Neuronal stem cell (in vitro differentiated cells): ENCODE data around the gene HIVEP2.

Experiments used
- DNase-seq: peaks from one replicate; pipeline ENCODE4 v3.0.0-alpha.2; 2013; ENCODE audit warnings: low spot score
- H2AFZ ChIP-seq: one replicate; pipeline ENCODE4 v1.6.1; 2013; ENCODE audit warnings: mild to moderate bottlenecking, low read length, inconsistent platforms
- H2AK5ac ChIP-seq: 2 replicates; pipeline ENCODE4 v1.6.1; 2013; ENCODE audit warnings: low read depth, mild to moderate bottlenecking, inconsistent platforms, low read length, moderate library complexity, mixed read lengths
- H2BK120ac ChIP-seq: 2 replicates; pipeline ENCODE4 v1.6.1; 2013; ENCODE audit warnings: low read depth, mild to moderate bottlenecking, inconsistent platforms, low read length, moderate library complexity, mixed read lengths
- H2BK12ac ChIP-seq: one replicate; pipeline ENCODE4 v1.6.1; 2013; ENCODE audit warnings: low read length, inconsistent platforms
- H2BK15ac ChIP-seq: 2 replicates; pipeline ENCODE4 v1.6.1; 2013; ENCODE audit warnings: mild to moderate bottlenecking, low read length, inconsistent platforms, mixed read lengths
- H2BK5ac ChIP-seq: one replicate; pipeline ENCODE4 v1.6.1; 2013; ENCODE audit warnings: inconsistent platforms, mild to moderate bottlenecking, low read length, moderate library complexity
- H3K14ac ChIP-seq: one replicate; pipeline ENCODE4 v1.6.1; 2013; ENCODE audit warnings: low read length, inconsistent platforms
- H3K18ac ChIP-seq: 2 replicates; pipeline ENCODE4 v1.6.1; 2013; ENCODE audit warnings: low read length, inconsistent platforms
- H3K23ac ChIP-seq: 2 replicates; pipeline ENCODE4 v1.6.1; 2013; ENCODE audit warnings: low read depth, mild to moderate bottlenecking, mixed read lengths, low read length, inconsistent platforms; ENCODE audit not compliant: poor library complexity
- H3K27ac ChIP-seq: replicated peaks from 3 replicates; pipeline ENCODE4 v1.5.1; 2013; ENCODE audit warnings: low read length, inconsistent platforms
- H3K27me3 ChIP-seq, 3 experiments: 2 replicates each; pipeline ENCODE4 v1.6.1; 2013; ENCODE audit warnings: low read length in 3 of 3, mild to moderate bottlenecking in 2 of 3, inconsistent platforms in 1 of 3, low read depth in 1 of 3, mixed read lengths in 1 of 3, moderate library complexity in 1 of 3; ENCODE audit not compliant: control insufficient read depth in 3 of 3, insufficient read depth in 3 of 3
- H3K36me3 ChIP-seq, 2 donors: replicated peaks in 1 of 2; 2 replicates each; pipeline ENCODE4 v1.6.1; 2013; ENCODE audit warnings: low read length in 2 of 2; ENCODE audit not compliant: control insufficient read depth in 2 of 2, insufficient read depth in 2 of 2
- H3K4ac ChIP-seq: 2 replicates; pipeline ENCODE4 v1.6.1; 2013; ENCODE audit warnings: inconsistent platforms, mild to moderate bottlenecking, low read length, moderate library complexity
- H3K4me1 ChIP-seq, 2 donors: 1 replicate in 1 of 2; 2 replicates in 1 of 2; pipeline ENCODE4 v1.6.1; 2013; ENCODE audit warnings: low read length in 2 of 2, low read depth in 1 of 2; ENCODE audit not compliant: control insufficient read depth in 2 of 2, insufficient read depth in 1 of 2
- H3K4me2 ChIP-seq: one replicate; pipeline ENCODE4 v1.6.1; 2013; ENCODE audit warnings: mild to moderate bottlenecking, low read length, inconsistent platforms; ENCODE audit not compliant: insufficient read depth, poor library complexity, severe bottlenecking
- H3K4me3 ChIP-seq, 2 donors: 2 replicates each; pipeline ENCODE4 v1.5.1; 2013; ENCODE audit warnings: low read length in 2 of 2, mild to moderate bottlenecking in 2 of 2, inconsistent platforms in 1 of 2, moderate library complexity in 1 of 2
- H3K79me1 ChIP-seq: one replicate; pipeline ENCODE4 v1.6.1; 2013; ENCODE audit warnings: low read depth, mild to moderate bottlenecking, inconsistent platforms, low read length, moderate library complexity
- H3K9ac ChIP-seq: one replicate; pipeline ENCODE4 v1.6.1; 2013; ENCODE audit warnings: mild to moderate bottlenecking, low read depth, low read length, inconsistent platforms; ENCODE audit not compliant: poor library complexity
- H3K9me3 ChIP-seq, 2 donors: replicated peaks in 1 of 2; 2 replicates each; pipeline versions ENCODE3 to v1.6.1; 2013; ENCODE audit warnings: low read length in 2 of 2, mild to moderate bottlenecking in 2 of 2, inconsistent platforms in 1 of 2, low read depth in 1 of 2, mixed read lengths in 1 of 2, moderate library complexity in 1 of 2; ENCODE audit not compliant: control insufficient read depth in 2 of 2, insufficient read depth in 1 of 2
- H4K8ac ChIP-seq: one replicate; pipeline ENCODE4 v1.6.1; 2013; ENCODE audit warnings: low read depth, mild to moderate bottlenecking, inconsistent platforms, low read length, moderate library complexity
- H4K91ac ChIP-seq: one replicate; pipeline ENCODE4 v1.6.1; 2013; ENCODE audit warnings: low read length, low read depth, mild to moderate bottlenecking, inconsistent platforms; ENCODE audit not compliant: poor library complexity
- WGBS, 2 donors: extraction: QIAGEN DNeasy Blood & Tissue Kit; methylation state at CpG; one replicate each; pipeline ENCODE4 v1.1.7; 2013; ENCODE audit warnings: missing lambda C conversion rate in 2 of 2, mixed read lengths in 1 of 2; ENCODE audit not compliant: insufficient read length in 2 of 2, insufficient replicate concordance in 1 of 2; ENCODE audit errors: extremely low coverage in 2 of 2; 5-methylcytosine and 5-hydroxymethylcytosine counted together

The HIVEP2 gene

DNA sequence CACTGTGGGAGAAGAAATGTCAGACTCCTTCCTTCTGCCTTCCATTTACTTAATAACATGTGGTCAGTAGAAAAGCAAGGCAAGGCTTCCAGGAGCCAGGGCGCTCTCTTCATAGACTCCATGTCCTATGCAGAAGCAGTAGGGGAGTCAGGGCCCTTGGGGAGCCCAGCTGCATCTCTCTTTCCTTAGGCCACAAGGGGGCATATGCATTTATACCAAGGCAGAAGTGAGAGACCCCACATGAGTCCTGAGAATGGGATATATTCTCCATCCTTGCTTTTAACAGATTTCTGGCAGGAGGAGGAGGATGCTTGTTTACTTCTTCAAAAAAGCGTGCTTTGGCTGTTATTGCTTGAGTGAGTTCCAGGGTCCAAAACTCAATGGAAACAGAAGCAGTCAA lies 198.5 kb downstream of the HIVEP2 start:
- peak; percentile 35 for DNase-seq
- Histone ChIP-seq H3K4me2 (no peak overlapping the region), H3K36me3 (no peaks in the 10 kb centered on the region), H2AK5ac (no peak overlapping the region), H4K91ac (no peak overlapping the region), H3K4ac (no peak overlapping the region), H3K27me3 (no peaks in the 10 kb centered on the region), H3K4me3 (no peak overlapping the region), H4K8ac (no peak overlapping the region), H2BK15ac (no peak overlapping the region), H2BK120ac (no peak overlapping the region), H3K9me3 (no peaks in the 10 kb centered on the region), H3K4me1 (peaks cover 0 to 2% of the 10 kb centered on the region in 2 donors), H2AFZ (no peak overlapping the region), H3K14ac (no peak overlapping the region), H2BK12ac (no peak overlapping the region), H3K18ac (no peak overlapping the region), H3K79me1 (no peaks in the 10 kb centered on the region), H3K23ac (no peak overlapping the region), H2BK5ac (no peak overlapping the region), H3K27ac (no peak overlapping the region), H3K9ac (no peak overlapping the region)
- WGBS, 2 donors: no CpG with 5 or more reads among the region's 2 CpGs

- H3K27ac ChIP-seq: no peak overlapping the region
- no peaks in the 10 kb centered on the region for H3K27me3 ChIP-seq
- H3K36me3 ChIP-seq: no peaks in the 10 kb centered on the region
- H3K4me1 ChIP-seq: peaks cover 0 to 2% of the 10 kb centered on the region in 2 donors
- no peak overlapping the region for H2AK5ac ChIP-seq
- H3K23ac ChIP-seq: no peak overlapping the region
- no peak overlapping the region for H3K18ac ChIP-seq
- H2BK120ac ChIP-seq: no peak overlapping the region
- H2BK12ac ChIP-seq: no peak overlapping the region
- no peak overlapping the region for H3K14ac ChIP-seq
- no peaks in the 10 kb centered on the region for H3K9me3 ChIP-seq
- no peaks in the 10 kb centered on the region for H3K79me1 ChIP-seq
- H3K4me2 ChIP-seq: no peak overlapping the region
- no peak overlapping the region for H4K91ac ChIP-seq
- no peak overlapping the region for H2AFZ ChIP-seq
- H3K4ac ChIP-seq: no peak overlapping the region
- H2BK15ac ChIP-seq: no peak overlapping the region
- no peak overlapping the region for H3K4me3 ChIP-seq
- WGBS, 2 donors: no CpG with 5 or more reads among the region's 2 CpGs
- H2BK5ac ChIP-seq: no peak overlapping the region
- H3K9ac ChIP-seq: no peak overlapping the region
- no peak overlapping the region for H4K8ac ChIP-seq
- no peak for DNase-seq
These were observed 200.1 kb downstream of the HIVEP2 start for GRCh38 chr6:142744836-142745235.

DNA sequence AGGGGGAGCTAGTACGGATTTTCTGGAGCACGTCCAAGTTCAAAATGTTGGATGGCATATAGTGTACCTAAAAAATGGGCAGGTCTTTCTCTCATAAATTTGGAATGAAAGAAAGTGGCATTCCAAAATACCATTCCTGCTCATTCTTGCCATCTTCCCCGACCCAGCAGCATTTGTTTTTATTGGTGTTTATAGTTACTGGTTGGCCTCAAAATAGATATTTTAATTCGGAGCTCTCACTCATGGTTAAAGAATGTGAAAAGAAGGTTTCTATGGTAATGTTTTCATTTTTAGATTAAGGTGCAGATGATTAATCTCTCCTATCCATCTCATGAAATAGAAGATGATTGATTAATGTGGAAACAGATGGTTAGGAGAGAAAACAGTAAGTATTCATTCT lies 204.5 kb downstream of the HIVEP2 start:
- WGBS, 2 donors: no CpG with 5 or more reads among the region's 4 CpGs

GRCh38 chr6:142738731-142739130 lies 206.2 kb downstream of the HIVEP2 start:
- Histone ChIP-seq H3K18ac (no peak overlapping the region), H3K27me3 (no peaks in the 10 kb centered on the region), H3K4me2 (no peak overlapping the region), H3K4me1 (peaks cover 0 to 1% of the 10 kb centered on the region in 2 donors), H4K8ac (no peak overlapping the region), H2BK120ac (no peak overlapping the region), H3K36me3 (no peaks in the 10 kb centered on the region), H3K9me3 (no peaks in the 10 kb centered on the region), H2AFZ (no peak overlapping the region), H3K4ac (no peak overlapping the region), H3K79me1 (no peaks in the 10 kb centered on the region), H3K14ac (no peak overlapping the region), H3K23ac (no peak overlapping the region), H3K4me3 (no peak overlapping the region), H4K91ac (no peak overlapping the region), H2AK5ac (no peak overlapping the region), H2BK12ac (no peak overlapping the region), H2BK15ac (no peak overlapping the region), H3K27ac (no peak overlapping the region), H3K9ac (no peak overlapping the region), H2BK5ac (no peak overlapping the region)
- no peak for DNase-seq
- no CpG with 5 or more reads among the region's 2 CpGs for WGBS, 2 donors

More for the DNA sequence above, 204.5 kb downstream of the HIVEP2 start:
- Histone ChIP-seq H2BK15ac (no peak overlapping the region), H2BK5ac (no peak overlapping the region), H4K91ac (no peak overlapping the region), H3K79me1 (no peaks in the 10 kb centered on the region), H3K23ac (no peak overlapping the region), H3K27ac (no peak overlapping the region), H2BK12ac (no peak overlapping the region), H3K4me2 (no peak overlapping the region), H3K14ac (no peak overlapping the region), H2AK5ac (no peak overlapping the region), H2AFZ (no peak overlapping the region), H3K4me1 (peaks cover 0 to 1% of the 10 kb centered on the region in 2 donors), H3K9me3 (no peaks in the 10 kb centered on the region), H3K9ac (no peak overlapping the region), H3K18ac (no peak overlapping the region), H3K27me3 (no peaks in the 10 kb centered on the region), H4K8ac (no peak overlapping the region), H2BK120ac (no peak overlapping the region), H3K36me3 (no peaks in the 10 kb centered on the region), H3K4ac (no peak overlapping the region), H3K4me3 (no peak overlapping the region)
- DNase-seq: no peak
